ENCODE data around the gene CCDC85C. TPM values are rescaled to one million over a fixed set of nuclear protein-coding genes. Genes with fewer than 3 reads are reported as not detected.

The CCDC85C gene
- total RNA-seq, 1 donor from 2014 or later, result 41.0 TPM

DNA sequence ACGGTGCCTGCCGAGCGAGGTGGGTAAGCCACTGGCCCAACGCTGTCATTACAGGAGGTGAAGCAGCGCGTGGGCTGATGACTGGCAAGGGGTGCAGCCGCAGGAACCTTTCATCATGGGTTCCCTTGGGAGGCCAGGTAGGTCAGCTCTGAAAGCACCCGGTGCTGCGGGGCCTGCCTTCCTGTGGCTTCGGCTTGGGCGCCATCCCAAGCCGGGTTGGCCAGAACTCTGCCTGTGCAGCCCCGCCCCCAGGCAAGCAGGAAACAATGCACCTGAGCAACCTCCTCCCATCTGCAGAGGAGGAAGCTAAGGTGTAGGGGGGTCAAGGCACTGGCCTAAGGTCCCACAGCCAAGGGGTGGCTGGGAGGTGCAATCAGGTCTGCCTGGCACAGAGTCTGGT lies 21.0 kb upstream of the CCDC85C start:
- no peaks in the 10 kb centered on the region for H3K9me3 ChIP-seq (replicated peaks)
- no peaks in the 10 kb centered on the region for H3K36me3 ChIP-seq
- peaks cover 14% of the 10 kb centered on the region for H3K4me1 ChIP-seq
- no peak for DNase-seq
- intact Hi-C loops (cut with micrococcal nuclease), result no loop called here
- no peaks in the 10 kb centered on the region for H3K27me3 ChIP-seq (ENCODE audit: low read depth)
- no peak overlapping the region for H3K4me3 ChIP-seq
- H3K27ac ChIP-seq (replicated peaks), result no peak overlapping the region
- TF ChIP-seq, protein P1, sequence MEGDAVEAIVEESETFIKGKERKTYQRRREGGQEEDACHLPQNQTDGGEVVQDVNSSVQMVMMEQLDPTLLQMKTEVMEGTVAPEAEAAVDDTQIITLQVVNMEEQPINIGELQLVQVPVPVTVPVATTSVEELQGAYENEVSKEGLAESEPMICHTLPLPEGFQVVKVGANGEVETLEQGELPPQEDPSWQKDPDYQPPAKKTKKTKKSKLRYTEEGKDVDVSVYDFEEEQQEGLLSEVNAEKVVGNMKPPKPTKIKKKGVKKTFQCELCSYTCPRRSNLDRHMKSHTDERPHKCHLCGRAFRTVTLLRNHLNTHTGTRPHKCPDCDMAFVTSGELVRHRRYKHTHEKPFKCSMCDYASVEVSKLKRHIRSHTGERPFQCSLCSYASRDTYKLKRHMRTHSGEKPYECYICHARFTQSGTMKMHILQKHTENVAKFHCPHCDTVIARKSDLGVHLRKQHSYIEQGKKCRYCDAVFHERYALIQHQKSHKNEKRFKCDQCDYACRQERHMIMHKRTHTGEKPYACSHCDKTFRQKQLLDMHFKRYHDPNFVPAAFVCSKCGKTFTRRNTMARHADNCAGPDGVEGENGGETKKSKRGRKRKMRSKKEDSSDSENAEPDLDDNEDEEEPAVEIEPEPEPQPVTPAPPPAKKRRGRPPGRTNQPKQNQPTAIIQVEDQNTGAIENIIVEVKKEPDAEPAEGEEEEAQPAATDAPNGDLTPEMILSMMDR (IDR thresholded peaks at IDR 0.05; ENCODE audit: borderline replicate concordance), result no peak

DNA sequence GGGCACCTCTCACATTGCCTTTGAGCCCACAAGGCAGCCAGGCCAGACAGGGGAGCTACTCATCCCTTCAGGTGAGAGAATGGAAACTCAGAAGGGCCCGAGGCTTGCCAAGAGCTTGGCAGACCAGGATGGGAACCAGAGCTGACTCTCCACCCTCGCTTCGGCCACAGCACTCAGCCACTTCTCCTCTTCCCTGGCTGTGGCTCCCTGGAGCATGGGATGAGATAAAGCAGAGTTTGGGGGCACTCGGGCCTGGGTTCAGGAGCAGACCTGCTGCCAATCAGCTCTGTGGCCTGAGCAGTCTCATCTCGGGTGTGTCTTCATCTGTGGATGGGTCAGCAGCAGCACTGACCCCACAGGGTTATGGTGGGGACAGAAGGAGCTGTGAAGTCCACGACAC lies 20.0 kb upstream of the CCDC85C start:
- TF ChIP-seq, protein P1 (IDR thresholded peaks at IDR 0.05; ENCODE audit: borderline replicate concordance), result no peak
- H3K9me3 ChIP-seq (replicated peaks), result no peaks in the 10 kb centered on the region
- DNase-seq, result no peak
- no peak overlapping the region for H3K4me3 ChIP-seq
- no peaks in the 10 kb centered on the region for H3K27me3 ChIP-seq (ENCODE audit: low read depth)
- H3K27ac ChIP-seq (replicated peaks), result no peak overlapping the region
- H3K4me1 ChIP-seq, result peaks cover 22% of the 10 kb centered on the region
- H3K36me3 ChIP-seq, result no peaks in the 10 kb centered on the region
- intact Hi-C loops (cut with micrococcal nuclease), result no loop called here

DNA sequence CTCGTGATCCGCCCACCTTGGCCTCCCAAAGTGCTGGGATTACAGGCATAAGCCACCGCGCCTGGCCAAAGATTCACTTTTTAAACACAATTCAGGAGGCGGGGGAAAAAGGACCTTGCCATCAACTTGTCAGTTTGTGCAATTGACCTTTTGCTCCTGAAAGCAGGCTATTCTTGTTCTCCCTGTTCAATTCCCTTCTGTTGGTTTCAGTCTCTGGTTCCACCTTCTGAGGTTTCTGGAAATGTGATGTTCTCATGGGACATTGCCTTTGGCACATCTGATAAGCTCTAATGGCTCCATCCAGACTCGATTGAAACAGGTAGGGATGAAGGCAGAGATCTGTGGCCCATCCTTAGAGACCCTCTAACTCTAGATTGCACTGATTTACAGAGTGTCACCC lies 17.9 kb upstream of the CCDC85C start:
- no peak overlapping the region for H3K27ac ChIP-seq (replicated peaks)
- no peaks in the 10 kb centered on the region for H3K27me3 ChIP-seq (ENCODE audit: low read depth)
- TF ChIP-seq, protein P1 (IDR thresholded peaks at IDR 0.05; ENCODE audit: borderline replicate concordance), result no peak
- no peak for DNase-seq
- H3K4me1 ChIP-seq, result peaks cover 24% of the 10 kb centered on the region
- no peaks in the 10 kb centered on the region for H3K9me3 ChIP-seq (replicated peaks)
- no peaks in the 10 kb centered on the region for H3K36me3 ChIP-seq
- intact Hi-C loops (cut with micrococcal nuclease), result no loop called here
- no peak overlapping the region for H3K4me3 ChIP-seq

DNA sequence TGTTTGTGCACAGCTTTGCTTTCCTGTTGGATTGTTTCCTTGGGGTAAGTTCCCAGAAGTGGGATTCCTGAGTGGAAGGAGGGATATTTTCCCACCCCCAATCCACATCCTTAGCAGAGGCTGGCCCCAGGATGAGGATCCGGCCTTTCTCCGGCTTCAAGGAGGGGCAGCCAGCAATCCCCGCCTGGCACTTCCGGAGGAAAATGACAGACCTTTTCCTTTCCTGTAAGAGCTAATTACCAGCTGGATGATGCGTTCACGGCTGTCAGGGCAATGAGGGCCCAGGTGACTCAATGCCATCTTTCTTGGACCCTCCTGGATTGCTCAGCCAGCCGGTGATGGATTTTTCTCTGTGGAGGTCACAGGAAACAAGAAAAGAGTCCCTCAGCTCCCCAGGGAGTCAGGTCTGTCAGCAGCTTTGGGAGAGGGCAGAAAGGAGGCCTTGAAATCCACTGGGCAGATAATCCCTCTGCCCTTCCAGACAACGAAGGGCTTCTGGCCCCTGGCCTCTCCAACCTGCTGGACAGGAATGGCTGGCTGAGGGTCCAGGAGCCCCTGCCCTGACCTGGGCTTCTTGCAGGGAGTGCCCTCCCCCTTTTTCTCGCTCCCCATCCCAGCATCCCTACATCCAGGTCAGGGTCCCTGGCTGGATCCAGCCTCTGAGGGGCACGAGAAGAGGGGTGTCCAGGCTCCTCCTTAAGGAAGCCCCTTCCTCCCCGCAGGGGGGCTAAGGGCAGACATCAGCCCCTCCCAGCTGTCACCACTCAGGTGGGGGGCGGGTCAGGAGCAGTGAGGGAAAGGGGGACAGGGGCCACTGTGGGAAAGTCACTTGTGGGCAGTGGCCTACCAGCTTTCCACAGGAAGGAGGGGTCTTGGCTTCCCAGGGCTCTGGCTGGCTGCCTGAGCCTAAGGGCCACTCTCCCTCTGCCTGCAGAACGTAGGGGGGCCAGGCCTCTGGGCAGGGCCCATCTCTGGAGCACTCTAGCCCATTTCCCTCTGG lies 16.1 kb upstream of the CCDC85C start:
- no peaks in the 10 kb centered on the region for H3K27me3 ChIP-seq (ENCODE audit: low read depth)
- intact Hi-C loops (cut with micrococcal nuclease), result no loop called here
- TF ChIP-seq, protein P1 (IDR thresholded peaks at IDR 0.05; ENCODE audit: borderline replicate concordance), result no peak
- no peaks in the 10 kb centered on the region for H3K36me3 ChIP-seq
- H3K4me1 ChIP-seq, result peaks cover 34% of the 10 kb centered on the region
- no peak for DNase-seq
- no peak overlapping the region for H3K4me3 ChIP-seq
- no peaks in the 10 kb centered on the region for H3K9me3 ChIP-seq (replicated peaks)
- H3K27ac ChIP-seq (replicated peaks), result peak overlapping the region; percentile 66

DNA sequence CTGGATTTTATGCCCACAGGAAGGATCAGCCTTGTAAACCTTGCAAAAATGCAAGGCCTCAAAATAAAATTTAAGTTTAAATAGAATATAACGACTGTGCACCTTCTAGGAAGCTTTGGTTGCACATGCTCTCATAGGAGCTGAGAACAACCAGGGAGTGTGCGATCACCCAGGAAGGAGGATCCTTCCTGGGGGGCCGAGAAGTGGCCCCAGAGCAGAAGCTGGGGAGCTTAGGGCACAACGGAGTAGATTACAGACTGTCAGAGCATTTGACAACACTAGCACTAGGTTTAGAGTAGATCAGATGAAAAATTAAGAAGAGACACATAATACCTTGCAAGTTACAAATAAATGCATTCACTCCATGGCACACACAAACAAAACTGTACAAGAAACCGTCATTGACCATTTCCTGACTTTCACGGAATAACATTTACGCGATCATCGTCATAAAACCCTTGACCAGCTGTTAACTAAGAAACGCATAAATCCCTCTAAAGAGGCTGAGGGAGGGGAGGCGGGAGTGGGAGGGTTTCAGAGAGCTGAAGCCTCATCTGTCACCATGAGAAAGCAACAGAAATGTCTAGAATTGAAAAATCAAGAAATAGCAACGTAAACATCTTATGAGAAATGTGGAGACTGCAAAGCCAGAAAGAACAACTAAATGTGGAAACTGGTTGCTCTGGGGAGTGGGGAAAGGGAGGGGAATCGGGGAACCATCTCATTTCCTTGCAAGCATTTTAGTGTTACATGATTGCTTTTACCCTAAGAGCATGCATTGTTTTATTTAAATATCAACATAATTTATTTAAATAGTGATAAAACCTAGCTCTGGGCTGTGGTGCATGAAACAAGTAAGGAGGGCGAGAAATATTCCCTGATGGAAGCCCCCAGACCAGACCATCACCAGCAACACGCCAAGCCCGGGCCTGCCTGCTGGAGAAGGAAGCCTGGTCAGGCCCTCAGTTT lies 13.1 kb upstream of the CCDC85C start:
- H3K27ac ChIP-seq (replicated peaks), result no peak overlapping the region
- H3K9me3 ChIP-seq (replicated peaks), result no peaks in the 10 kb centered on the region
- intact Hi-C loops (cut with micrococcal nuclease), result no loop called here
- peaks cover 42% of the 10 kb centered on the region for H3K4me1 ChIP-seq
- H3K4me3 ChIP-seq, result no peak overlapping the region
- no peaks in the 10 kb centered on the region for H3K36me3 ChIP-seq
- TF ChIP-seq, protein P1 (IDR thresholded peaks at IDR 0.05; ENCODE audit: borderline replicate concordance), result no peak
- H3K27me3 ChIP-seq (ENCODE audit: low read depth), result no peaks in the 10 kb centered on the region
- no peak for DNase-seq
